ENCODE results near the gene PLEKHN1. TPM values are rescaled to one million over a fixed set of nuclear protein-coding genes. Genes with fewer than 3 reads are reported as not detected.

PLEKHN1 gene, protein sequence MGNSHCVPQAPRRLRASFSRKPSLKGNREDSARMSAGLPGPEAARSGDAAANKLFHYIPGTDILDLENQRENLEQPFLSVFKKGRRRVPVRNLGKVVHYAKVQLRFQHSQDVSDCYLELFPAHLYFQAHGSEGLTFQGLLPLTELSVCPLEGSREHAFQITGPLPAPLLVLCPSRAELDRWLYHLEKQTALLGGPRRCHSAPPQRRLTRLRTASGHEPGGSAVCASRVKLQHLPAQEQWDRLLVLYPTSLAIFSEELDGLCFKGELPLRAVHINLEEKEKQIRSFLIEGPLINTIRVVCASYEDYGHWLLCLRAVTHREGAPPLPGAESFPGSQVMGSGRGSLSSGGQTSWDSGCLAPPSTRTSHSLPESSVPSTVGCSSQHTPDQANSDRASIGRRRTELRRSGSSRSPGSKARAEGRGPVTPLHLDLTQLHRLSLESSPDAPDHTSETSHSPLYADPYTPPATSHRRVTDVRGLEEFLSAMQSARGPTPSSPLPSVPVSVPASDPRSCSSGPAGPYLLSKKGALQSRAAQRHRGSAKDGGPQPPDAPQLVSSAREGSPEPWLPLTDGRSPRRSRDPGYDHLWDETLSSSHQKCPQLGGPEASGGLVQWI
- total RNA-seq (2014; rRNA removed; shearing (Covaris generic)): 2.4 and 9.3 TPM in 2 replicates

DNA sequence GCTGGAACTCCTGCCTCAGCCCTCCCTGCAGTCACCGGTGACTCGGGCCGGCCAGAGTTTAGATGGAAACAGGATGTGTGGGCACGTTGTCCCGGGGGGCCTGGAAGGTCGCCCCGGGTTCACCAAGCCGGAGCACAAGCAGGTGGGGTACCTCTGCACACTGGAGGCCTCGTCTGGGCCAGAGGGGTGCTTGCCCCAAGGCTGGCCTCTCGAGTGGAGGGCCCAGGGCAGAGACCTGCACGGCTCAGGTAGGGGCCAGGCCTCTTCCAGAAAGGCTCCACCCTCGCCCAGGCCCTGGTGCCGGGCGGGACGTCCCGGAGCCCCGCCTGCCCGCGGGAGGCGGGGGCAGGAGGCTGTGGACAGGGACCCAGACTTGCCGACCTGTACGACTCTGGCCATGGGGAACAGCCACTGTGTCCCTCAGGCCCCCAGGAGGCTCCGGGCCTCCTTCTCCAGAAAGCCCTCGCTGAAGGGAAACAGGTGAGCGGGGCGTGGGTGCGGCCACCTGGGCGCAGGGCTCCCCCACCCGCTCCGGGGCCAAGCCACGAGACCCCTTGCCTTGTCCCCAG, at the start of gene PLEKHN1:
TSS of gene PLEKHN1 (plus strand) at position 348 of the 569 bp plus-strand sequence. CDS start at position 398, 50 bp downstream.
- DNase-seq (ENCODE audit: low spot score): peak; percentile 76

DNA sequence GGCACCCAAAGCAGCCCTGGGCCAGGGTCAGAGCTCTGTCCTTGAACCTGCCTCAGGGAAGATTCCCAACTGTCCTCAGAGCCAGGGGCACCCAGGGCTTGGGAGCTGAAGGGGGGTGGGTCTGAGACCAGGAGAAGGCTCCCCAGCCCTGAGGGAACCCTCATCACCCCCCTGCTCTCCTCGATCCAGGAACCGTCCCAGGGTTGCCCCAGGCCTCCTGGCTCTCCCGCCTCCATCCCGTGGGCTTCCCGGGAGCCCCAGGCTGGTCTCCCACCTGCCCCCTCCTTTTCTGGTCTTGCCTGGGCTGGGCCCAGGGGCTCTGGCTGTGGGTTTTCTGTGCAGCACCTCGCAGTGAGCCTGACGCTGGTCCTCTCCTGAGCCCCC, 49.2 kb upstream of the PLEKHN1 start:
- no peak for DNase-seq (ENCODE audit: low spot score)

DNA sequence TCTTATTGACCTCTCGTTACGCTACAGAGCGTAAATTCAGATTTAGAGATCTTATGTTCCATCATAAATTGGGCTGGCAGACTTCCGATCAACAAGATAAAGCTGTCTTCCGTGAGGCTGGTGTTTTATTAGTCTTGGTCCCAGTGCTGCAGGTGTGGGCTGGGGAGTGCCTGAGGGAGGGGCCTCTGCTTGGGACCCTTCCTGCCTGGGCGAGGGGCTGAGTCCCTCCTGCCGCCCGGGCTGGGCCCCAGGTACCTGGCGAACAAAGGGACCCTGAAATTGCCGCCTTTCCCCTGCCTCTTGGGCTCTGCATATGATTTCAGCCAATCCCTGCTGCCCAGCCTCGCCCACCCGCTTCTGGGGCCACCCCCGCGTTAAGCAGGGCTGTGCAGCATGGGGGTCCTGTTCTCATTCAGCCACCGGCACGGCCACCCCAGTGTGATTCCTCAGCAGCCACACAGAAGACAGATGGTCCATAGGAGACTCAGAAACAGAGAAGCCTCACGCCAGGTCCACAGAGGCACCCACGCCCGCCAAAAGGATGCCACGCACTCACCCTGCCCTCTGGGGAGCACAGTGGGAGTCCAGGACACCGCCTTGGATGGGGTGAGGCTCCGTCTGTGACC, 48.7 kb upstream of the PLEKHN1 start:
- DNase-seq (ENCODE audit: low spot score): no peak

DNA sequence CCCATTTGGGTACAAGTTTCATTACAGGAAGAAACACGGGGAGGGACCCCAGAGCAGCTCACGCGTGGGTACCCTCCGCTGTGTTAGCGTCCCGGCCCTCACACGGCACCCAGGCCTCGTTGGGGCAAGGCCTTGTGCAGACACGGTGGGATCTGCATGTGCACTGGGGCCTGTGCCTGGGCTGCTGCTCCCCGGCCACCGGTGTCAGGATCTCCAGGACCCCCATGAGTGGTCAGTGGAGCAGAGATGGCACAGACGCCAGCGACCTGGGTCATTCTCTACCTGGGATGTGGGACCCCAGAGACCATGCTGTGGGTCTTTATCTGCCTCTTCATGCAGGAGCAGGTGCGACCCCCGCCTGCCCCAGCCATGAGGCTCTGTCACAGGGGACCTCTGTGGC, 47.9 kb upstream of the PLEKHN1 start:
- no peak for DNase-seq (ENCODE audit: low spot score)

DNA sequence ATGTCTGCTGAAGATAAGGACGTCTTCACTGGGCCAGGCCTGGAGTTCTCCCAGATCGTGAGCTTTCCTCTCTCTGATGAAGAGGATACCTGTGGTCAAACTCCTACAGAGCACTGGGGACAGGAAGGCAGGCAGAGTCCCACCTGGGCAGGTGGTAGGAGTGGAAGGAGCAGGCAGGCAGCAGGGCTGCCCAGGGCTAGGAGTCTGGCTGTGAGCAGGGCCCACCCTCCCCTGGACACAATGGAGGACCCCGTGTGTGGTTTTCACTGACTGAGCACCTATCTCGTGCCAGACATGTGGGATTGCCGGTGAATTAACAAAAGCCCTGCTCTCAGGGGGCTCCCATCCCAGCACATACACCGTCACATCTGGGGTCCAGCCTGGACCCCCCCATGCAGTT, 47.4 kb upstream of the PLEKHN1 start:
- DNase-seq (ENCODE audit: low spot score): no peak

DNA sequence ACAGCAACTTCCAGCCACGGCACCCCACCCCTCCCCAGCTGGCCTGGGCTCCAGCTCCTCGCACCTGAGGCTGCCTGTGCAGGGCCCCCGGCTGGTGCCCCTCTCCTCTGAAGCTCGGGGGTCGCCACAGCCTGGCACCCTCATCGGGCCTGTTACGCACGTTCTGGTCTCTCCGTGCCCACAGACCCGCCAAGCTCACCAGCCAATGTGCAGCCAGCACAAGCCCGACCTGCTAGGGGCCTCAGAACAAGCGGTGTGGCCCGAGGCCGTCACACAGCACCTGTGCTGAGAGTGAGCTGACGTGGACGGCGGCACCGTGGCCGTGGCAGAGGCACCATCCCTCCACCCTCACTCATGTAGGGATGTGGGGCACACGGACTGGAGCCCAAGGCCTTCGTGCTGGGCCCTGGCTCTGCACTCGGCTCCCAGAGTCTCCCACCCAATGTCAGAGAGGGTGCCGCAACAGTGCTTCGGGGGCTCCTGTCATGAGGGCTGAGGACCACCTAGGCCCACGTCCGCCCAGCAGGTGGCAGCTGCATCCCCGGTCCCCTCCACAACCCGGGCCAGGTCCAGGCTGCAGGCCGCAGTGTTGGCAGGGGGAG, 46.9 kb upstream of the PLEKHN1 start:
- no peak for DNase-seq (ENCODE audit: low spot score)

DNA sequence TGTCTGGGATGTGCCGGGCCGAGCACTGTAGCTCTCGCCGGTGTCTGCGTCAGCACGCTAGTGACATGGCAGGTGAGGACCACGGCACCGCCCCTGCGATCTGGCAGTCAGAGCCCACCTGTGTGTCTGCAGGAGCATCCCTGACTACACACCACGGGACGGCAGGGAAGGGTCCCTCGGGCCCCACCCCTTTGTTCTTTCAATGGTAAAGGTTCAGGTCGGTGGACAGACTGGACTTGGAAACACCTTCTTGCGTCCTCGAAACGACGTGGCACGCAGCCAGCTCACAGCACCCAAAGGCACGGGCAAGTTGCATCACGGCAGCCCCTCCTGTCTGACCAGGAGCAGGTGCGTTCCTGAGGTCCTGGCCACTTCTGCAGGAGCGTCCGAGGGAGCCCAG, 46.3 kb upstream of the PLEKHN1 start:
- no peak for DNase-seq (ENCODE audit: low spot score)

DNA sequence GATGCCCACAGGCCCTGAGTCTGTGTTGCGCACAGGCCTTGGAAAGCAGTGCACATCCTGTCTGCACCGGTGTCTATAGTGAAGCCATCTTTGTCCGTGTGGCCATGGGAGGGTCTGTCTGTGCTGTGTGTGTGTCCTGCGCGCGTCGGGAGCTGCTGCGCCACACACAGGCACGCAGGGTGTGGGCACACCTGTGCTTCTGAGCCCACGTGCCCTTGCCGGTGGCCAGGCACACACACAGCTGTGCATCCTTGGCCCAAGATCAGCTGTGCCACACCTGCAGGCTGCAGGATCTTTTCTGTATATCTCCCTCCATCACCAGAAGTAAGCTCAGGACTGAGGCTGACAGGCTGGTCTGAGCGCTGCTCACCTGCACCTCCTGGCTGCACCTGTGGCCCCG, 45.8 kb upstream of the PLEKHN1 start:
- no peak for DNase-seq (ENCODE audit: low spot score)

DNA sequence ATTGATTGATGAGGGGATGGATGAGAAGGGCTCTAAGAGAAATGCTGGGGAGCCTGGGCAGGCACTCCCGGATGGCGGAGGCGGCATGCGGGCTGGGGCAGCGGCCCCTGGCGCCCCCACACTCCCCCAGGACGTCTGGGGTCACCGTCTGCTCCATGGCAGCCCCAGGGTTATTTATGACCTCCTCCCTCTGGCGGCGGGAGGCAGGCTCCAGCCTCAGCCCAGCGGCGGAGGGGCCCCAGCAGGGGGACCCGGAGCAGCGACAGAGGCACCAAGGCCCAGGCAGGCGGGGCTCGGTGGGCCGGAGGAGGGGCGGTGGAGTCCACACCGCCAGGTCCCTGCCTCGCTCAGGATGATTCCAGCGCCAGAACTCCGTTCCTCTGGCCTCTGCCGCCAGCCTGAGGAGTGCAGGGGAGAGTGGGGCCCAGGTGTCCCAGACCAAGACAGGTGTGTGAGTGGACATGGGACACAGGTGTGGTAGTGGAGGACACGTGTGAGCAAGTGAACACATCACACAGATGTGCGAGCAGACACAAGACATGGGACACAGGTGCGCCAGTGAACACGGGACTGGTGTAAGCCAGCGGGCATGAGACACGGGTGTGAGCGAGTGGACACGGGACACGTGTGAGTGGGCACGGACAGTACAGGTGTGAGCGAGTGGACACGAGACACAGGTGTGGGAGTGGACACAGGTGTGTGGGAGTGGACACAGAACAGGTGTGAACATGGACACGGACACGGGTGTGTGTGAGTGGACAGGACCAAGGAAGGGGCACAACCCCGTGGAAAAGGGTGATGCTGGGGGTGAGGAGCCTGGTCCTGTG, 45.1 kb upstream of the PLEKHN1 start:
- peak; percentile 66 for DNase-seq (ENCODE audit: low spot score)

DNA sequence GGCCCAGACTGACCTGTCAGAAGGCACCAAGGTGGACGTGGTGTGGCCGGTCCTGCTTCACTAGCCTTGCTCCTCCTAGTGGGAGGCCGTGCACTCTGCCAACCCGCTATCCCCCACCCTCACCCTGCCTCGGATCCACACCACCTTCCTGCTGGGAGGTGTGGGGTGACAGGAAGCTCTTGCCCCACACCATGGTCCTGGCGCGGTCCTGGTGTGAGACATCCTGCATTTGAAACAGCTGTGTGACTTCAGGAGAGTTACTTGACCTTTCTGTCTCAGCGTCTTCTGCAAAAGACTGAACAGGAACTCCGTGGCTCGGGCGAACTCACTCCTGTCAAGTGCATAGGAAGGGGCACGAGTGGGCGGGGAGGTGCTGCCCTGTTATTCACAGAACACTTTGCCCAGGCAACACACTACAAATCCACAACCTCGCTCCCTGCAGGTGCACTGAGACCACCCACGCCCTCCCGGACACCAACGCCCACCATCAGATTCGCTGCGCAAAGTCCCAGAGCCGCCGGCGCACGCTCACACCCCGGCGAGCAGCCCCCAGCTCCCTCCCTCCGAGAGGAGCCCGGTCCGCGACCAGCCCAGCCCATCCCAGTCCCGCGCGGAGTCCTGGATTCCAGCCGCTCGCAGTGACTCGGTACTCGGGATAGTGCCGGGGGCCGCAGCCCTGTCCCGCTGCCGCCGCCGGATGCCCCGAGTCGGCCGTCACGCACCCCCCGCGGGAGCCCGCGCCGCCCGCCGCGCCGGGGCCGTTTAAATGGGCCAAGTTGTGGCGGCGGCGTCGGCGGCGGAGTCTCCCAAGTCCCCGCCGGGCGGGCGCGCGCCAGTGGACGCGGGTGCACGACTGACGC, 42.9 kb upstream of the PLEKHN1 start, which contains the start of gene SAMD11:
TSS of gene SAMD11 (plus strand) at position 793 of the 860 bp plus-strand sequence. CDS start 509 bp downstream, outside the sequence.
- DNase-seq (ENCODE audit: low spot score): peak; percentile 75

DNA sequence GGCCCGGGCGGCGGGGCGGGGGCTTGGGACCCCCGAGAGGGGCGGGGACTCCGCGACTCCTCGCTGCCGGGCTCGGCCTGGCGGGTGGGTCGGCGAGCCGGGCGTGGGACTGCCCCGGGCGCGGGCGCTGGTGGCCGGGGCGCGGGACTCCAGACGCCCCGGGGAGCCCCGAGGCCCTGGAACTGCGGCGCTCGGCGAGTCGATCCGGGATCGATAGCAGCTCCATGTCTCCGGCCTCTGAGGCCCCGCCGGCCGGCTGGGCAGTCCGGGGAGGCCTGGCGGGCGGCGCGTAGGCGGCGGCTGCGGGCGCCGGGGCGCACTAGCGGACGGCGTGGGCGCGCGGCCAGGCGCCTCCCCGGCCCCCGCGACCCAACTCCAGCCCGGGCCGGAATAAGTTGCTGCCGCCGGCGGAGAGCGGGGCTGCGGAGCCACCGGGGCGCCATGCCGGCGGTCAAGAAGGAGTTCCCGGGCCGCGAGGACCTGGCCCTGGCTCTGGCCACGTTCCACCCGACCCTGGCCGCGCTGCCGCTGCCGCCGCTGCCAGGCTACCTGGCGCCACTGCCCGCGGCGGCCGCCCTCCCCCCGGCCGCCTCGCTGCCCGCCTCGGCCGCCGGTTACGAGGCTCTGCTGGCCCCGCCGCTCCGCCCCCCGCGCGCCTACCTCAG, 42.2 kb upstream of the PLEKHN1 start:
- DNase-seq (ENCODE audit: low spot score): no peak

DNA sequence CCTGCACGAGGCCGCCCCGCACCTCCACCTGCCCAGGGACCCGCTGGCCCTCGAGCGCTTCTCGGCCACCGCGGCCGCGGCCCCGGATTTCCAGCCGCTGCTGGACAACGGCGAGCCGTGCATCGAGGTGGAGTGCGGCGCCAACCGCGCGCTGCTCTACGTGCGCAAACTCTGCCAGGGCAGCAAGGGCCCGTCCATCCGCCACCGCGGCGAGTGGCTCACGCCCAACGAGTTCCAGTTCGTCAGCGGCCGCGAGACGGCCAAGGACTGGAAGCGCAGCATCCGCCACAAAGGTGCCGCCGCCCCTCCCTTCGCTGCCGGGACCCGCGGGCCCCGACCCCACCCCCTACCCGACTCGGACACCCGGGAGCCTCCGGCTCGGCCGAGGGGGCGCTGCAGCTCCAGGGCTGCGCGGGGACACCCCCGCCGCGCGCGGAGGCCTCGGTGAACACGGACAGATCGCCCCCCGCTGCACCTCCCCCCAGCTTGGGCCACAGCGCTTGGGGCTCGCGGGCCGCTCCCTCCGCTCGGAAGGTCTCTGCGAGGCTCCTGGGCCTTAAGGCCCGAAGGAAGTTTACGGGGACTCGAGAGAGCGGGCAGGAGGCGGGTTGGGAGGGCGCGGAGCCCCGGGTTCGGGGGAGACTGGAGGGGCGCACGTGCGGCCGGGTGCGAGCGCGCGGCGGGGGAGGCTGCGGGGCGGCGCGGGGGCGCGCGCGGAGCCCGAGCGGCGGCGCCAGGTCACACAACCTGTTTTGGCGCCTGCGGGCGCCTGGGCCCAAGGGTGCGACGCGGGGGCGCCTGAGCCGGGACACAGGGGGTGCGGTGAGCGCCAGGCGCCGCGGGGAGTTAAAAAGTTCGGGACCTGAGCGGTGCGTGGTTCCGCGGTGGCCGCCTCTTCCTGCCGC, 41.4 kb upstream of the PLEKHN1 start:
- DNase-seq (ENCODE audit: low spot score): no peak

DNA sequence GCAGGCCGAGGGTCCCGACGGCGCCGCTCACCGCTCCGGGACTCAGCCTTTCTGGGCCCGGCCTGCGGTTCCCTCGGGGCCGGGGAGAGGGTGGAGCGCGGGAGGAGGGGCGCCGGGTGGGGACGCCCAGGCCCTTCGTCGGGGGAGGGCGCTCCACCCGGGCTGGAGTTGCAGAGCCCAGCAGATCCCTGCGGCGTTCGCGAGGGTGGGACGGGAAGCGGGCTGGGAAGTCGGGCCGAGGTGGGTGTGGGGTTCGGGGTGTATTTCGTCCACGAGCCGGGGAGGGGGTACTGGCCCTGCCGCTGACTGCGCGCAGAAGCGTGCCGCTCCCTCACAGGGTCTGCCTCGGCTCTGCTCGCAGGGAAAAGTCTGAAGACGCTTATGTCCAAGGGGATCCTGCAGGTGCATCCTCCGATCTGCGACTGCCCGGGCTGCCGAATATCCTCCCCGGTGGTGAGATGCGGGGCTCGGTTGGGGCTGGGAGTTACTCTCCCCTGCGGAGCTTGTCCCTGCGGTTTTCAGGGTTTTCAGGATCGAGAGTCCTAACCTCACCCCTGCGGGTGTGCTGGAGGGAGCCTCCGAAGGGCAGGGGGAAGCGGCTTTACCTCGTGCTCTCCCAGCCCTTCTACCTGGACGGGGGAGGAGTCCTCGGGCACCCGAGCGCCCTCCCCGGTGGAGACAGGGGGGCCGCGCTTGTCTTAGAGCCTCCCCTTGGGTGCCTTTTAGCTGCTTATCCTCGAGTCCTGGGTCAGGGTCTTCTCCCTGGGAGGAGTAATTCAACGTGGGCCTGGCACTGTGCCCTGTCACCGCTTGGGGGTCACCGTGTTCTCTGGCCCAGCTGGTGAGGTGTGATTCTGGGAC, 40.5 kb upstream of the PLEKHN1 start:
- no peak for DNase-seq (ENCODE audit: low spot score)

DNA sequence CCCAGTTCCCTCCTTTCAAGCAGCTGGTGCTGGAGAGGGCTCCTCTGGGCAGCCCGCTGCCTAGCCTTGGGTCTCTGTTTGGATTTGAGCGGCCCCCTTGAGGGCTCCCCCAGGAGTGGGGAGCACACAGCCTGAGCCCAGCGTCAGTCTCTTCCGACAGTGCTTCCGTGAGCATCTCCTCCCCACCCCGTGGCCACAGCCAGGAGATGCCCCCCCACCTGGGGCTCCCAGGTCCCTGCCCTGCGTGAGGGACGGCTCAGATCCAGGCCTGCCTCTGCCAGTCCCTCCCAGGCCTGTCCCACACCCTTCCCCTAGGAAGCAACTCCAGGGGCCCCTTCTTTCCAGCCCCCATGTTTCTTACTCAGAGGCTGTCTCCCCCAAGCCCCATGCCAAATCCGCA, 39.0 kb upstream of the PLEKHN1 start:
- DNase-seq (ENCODE audit: low spot score): no peak

DNA sequence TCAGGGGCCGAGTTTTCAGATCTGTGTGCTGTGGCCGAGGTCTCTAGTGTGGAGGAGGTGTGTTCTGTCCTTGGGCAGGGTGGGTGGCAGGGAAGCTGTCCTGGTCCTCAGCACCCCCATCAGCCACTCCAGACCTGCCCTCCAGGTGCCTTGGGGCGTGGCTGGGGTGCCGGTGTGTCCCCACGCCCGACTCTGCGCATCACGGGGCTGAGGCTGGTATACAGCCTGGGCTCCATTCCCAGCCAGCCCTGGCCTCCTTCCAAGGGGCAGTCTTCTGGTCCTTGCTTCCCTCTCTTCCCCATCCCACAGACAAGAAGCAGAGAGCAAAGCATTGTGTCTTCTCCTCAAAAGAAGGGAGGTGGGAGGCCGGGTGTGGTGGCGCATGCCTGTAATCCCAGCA, 38.5 kb upstream of the PLEKHN1 start:
- DNase-seq (ENCODE audit: low spot score): no peak

DNA sequence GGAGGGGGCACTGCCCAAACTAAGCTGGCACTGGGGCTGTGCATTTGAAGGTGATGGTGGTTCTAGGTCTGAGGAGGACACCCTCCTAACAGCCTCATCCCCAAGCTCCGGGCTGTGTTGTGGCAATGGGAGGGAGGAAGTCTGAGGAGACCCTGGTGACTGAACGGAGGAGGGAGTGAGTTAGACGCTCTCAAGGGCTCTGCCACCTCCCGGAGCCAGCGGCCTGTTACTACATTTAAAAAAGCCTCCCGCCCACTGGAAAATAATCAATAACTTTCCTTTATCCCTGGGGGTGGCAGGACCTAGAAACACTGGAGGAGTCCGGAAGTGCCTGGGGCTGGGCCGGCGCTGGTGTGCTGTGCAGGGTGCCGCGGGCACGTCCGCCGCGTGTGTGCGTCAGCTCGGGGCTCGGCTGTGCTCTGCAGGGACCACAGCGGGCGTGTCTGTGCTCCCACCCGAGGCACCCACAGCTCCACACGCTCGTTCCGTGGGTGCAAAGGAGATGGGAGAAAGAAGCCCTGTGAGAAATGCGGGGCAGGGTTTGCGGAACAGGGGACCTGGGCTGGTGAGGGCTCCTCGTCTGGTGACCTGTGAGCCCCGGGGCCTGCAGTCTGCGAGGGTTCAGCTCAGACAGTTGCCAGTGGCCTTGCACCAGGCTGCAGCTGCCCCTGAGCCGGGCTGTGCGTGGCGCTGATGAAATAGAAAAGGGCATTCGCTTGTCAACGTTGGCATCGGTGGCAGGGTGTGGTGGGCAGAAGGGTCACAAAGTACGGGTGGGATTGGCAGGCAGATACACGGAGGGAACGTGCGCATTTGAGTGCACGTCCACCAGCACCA, 37.2 kb upstream of the PLEKHN1 start:
- DNase-seq (ENCODE audit: low spot score): no peak
